ENCODE measurements around the gene HIF1AN. TPM values are rescaled to one million over a fixed set of nuclear protein-coding genes. Genes with fewer than 3 reads are reported as not detected.

HIF1AN gene
- total RNA-seq, 4 donors from 2014 or later: 12.8 to 47.2 (median 21.7) TPM

GRCh38 chr10:100576282-100576635, 40.5 kb downstream of the HIF1AN start:
- Histone ChIP-seq H3K36me3 (no peaks in the 10 kb centered on the region), H3K27me3 (peaks cover 39% of the 10 kb centered on the region), H3K4me1 (no peaks in the 10 kb centered on the region), H3K9me3 (no peaks in the 10 kb centered on the region), H3K27ac (no peak overlapping the region), H3K4me3 (no peak overlapping the region)
- 33 to 76% methylated on average over 3 to 5 of the region's 5 CpGs for WGBS, 2 donors (ENCODE audit: low coverage in 1 of 2)
- TF ChIP-seq POLR2A (IDR thresholded peaks at IDR 0.05): no peak
- TF ChIP-seq, protein P1, sequence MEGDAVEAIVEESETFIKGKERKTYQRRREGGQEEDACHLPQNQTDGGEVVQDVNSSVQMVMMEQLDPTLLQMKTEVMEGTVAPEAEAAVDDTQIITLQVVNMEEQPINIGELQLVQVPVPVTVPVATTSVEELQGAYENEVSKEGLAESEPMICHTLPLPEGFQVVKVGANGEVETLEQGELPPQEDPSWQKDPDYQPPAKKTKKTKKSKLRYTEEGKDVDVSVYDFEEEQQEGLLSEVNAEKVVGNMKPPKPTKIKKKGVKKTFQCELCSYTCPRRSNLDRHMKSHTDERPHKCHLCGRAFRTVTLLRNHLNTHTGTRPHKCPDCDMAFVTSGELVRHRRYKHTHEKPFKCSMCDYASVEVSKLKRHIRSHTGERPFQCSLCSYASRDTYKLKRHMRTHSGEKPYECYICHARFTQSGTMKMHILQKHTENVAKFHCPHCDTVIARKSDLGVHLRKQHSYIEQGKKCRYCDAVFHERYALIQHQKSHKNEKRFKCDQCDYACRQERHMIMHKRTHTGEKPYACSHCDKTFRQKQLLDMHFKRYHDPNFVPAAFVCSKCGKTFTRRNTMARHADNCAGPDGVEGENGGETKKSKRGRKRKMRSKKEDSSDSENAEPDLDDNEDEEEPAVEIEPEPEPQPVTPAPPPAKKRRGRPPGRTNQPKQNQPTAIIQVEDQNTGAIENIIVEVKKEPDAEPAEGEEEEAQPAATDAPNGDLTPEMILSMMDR (IDR thresholded peaks at IDR 0.05): no peak
- TF ChIP-seq POLR2AphosphoS5 (IDR thresholded peaks at IDR 0.05): no peak
- no peak for TF ChIP-seq EP300 (IDR thresholded peaks at IDR 0.05; ENCODE audit: low read depth)
- in situ Hi-C loops (cut with MboI; ENCODE audit: low pct_ligation_motif_present in 1 of 4, low pct_unique_long_range_greater_than_20kb in 1 of 4, low sequenced_read_pairs in 3 of 4) (no loop called here), intact Hi-C loops (cut with DNase I; ENCODE audit: low total_unique reads) (no loop called here)
- DNase-seq: no peak

DNA sequence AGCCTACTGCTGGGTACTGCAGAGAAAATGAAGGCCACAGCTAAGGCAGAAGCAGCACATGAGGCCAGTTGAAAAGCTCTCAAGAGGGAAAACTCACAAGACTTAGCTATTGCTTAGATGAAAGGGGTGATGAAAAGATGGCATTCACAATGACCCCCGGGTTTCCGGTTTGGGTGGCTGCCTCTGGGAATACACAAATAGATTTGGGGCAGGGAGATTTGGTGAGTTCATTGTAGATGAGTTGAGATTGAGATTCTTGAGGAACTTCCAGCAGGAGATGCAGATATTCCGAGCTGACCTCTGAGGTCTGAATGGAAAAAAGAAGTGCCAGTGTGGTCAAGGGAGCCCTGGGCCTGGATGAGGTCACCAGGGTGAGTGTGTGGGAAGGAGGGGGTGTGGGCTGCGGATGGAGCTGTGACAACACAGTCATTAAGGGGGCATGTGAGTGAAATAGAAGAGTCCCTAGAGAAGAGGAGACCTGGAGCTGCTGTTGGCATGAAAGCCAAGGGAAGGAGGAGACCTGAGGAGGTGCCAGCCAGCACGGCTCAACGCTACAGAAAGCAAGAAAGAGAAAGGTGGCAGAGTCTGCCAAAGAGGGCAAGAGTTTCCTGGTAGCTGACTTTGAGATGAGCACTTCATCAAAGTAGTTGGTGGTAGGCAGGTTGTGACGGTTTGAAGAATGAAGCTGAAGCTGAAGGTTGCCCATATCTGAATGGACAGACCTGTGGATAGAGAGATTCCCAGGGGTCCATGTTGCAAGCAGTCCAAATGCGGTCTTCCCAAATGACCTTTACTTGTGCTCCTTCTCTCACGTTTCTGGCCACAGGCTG, 43.7 kb downstream of the HIF1AN start:
- Histone ChIP-seq H3K4me1 (no peaks in the 10 kb centered on the region), H3K36me3 (no peaks in the 10 kb centered on the region), H3K27ac (no peak overlapping the region), H3K9me3 (no peaks in the 10 kb centered on the region), H3K4me3 (no peak overlapping the region), H3K27me3 (peaks cover 33% of the 10 kb centered on the region)
- DNase-seq: no peak
- WGBS, 2 donors (ENCODE audit: low coverage in 1 of 2): 71 to 74% methylated on average over 4 to 9 of the region's 9 CpGs
- intact Hi-C loops (cut with DNase I; ENCODE audit: low total_unique reads) (no loop called here), in situ Hi-C loops (cut with MboI; ENCODE audit: low pct_ligation_motif_present in 1 of 4, low pct_unique_long_range_greater_than_20kb in 1 of 4, low sequenced_read_pairs in 3 of 4) (no loop called here)
- TF ChIP-seq POLR2A (IDR thresholded peaks at IDR 0.05) (no peak), EP300 (IDR thresholded peaks at IDR 0.05; ENCODE audit: low read depth) (no peak)
- TF ChIP-seq, protein P1 (IDR thresholded peaks at IDR 0.05): no peak

- no peaks in the 10 kb centered on the region for H3K9me3 ChIP-seq
- DNase-seq: no peak
- no peaks in the 10 kb centered on the region for H3K36me3 ChIP-seq
- in situ Hi-C loops (cut with MboI; ENCODE audit: low pct_ligation_motif_present in 1 of 4, low pct_unique_long_range_greater_than_20kb in 1 of 4, low sequenced_read_pairs in 3 of 4): no loop called here
- H3K27ac ChIP-seq: no peak overlapping the region
- no peaks in the 10 kb centered on the region for H3K4me1 ChIP-seq
- no peak overlapping the region for H3K4me3 ChIP-seq
- peaks cover 88% of the 10 kb centered on the region for H3K27me3 ChIP-seq
- WGBS, 2 donors (ENCODE audit: low coverage in 1 of 2): 38% methylated on average over 1 of the region's 1 CpG; no CpG with 5 or more reads in 1 of the 2 donors
- TF ChIP-seq POLR2AphosphoS5 (IDR thresholded peaks at IDR 0.05): no peak
- TF ChIP-seq, protein P1 (IDR thresholded peaks at IDR 0.05): no peak
- TF ChIP-seq POLR2A (IDR thresholded peaks at IDR 0.05): no peak
- no peak for TF ChIP-seq EP300 (IDR thresholded peaks at IDR 0.05; ENCODE audit: low read depth)
- intact Hi-C loops (cut with DNase I; ENCODE audit: low total_unique reads): no loop called here
These were observed 51.2 kb downstream of the HIF1AN start for GRCh38 chr10:100586959-100587358.

DNA sequence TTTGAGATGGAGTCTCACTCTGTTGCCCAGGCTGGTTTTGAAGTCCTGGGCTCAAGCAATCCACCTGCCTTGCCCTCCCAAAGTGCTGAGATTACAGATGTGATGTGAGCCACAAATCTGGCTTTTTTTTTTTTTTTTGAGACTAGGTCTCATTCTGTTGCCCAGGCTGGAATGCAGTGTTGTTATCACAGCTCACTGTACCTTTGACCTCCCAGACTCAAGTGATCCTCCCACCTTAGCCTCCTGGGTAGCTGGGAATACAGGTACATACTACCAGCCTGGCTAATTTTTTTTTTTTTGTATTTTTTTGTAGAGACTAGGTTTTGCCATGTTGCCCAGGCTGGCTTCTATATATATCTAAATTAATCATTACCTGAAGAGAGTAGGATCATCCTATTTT, 62.4 kb downstream of the HIF1AN start:
- no peaks in the 10 kb centered on the region for H3K36me3 ChIP-seq
- peaks cover 48% of the 10 kb centered on the region for H3K27me3 ChIP-seq
- intact Hi-C loops (cut with DNase I; ENCODE audit: low total_unique reads): no loop called here
- H3K9me3 ChIP-seq: no peaks in the 10 kb centered on the region
- in situ Hi-C loops (cut with MboI; ENCODE audit: low pct_ligation_motif_present in 1 of 4, low pct_unique_long_range_greater_than_20kb in 1 of 4, low sequenced_read_pairs in 3 of 4): no loop called here
- TF ChIP-seq, protein P1 (IDR thresholded peaks at IDR 0.05): no peak
- TF ChIP-seq POLR2AphosphoS5 (IDR thresholded peaks at IDR 0.05): no peak
- TF ChIP-seq EP300 (IDR thresholded peaks at IDR 0.05; ENCODE audit: low read depth): no peak
- no peak for TF ChIP-seq POLR2A (IDR thresholded peaks at IDR 0.05)
- no peak for DNase-seq
- H3K27ac ChIP-seq: no peak overlapping the region
- no peaks in the 10 kb centered on the region for H3K4me1 ChIP-seq
- H3K4me3 ChIP-seq: no peak overlapping the region

All from transverse colon (tissue), 4 donors.